ENCODE results near the gene TALDO1. TPM values are rescaled to one million over a fixed set of nuclear protein-coding genes. Genes with fewer than 3 reads are reported as not detected.
A peak's percentile ranks its signal among the peaks of the same experiment; 100 is the strongest.

Gene TALDO1
- total RNA-seq, 1 experiment from 2014 or later, result 268 TPM

- Histone ChIP-seq H3K27ac (ENCODE audit: insufficient read length, low read depth, low read length) (no peak overlapping the region), H3K9me3 (ENCODE audit: control insufficient read depth, low read depth, low read length) (no peaks in the 10 kb centered on the region), H3K14ac (ENCODE audit: insufficient read depth, low read length) (no peak overlapping the region), H3T11ph (ENCODE audit: low read length) (no peak overlapping the region), H3K18ac (ENCODE audit: insufficient read length, low read depth, low read length) (no peak overlapping the region), H4K20me1 (ENCODE audit: control insufficient read depth, insufficient read depth, insufficient read length) (no peaks in the 10 kb centered on the region), H2BK15ac (ENCODE audit: low read depth, low read length) (no peak overlapping the region), H2BK120ac (ENCODE audit: low read depth, low read length, poor library complexity, severe bottlenecking) (no peak overlapping the region), H4K8ac (replicated peaks; ENCODE audit: insufficient read length, low read depth, low read length) (no peak overlapping the region), H3K23ac (ENCODE audit: insufficient read length, low read depth, low read length) (no peak overlapping the region), H3K9ac (ENCODE audit: extremely low read depth, insufficient read length, low read length) (no peak overlapping the region), H2AFZ (ENCODE audit: low read length) (no peak overlapping the region), H3K4ac (ENCODE audit: low read depth, low read length) (no peak overlapping the region), H3K56ac (ENCODE audit: insufficient read length, low read depth, low read length) (no peak overlapping the region), H2BK5ac (ENCODE audit: insufficient read length, low read length) (no peak overlapping the region), H3K4me2 (ENCODE audit: insufficient read depth, insufficient read length, low read length) (peak overlapping the region; percentile 56), H3K79me1 (ENCODE audit: insufficient read depth, low read depth, low read length, poor library complexity, severe bottlenecking) (no peaks in the 10 kb centered on the region), H3K79me2 (ENCODE audit: insufficient read depth, low read length) (no peaks in the 10 kb centered on the region), H4K5ac (ENCODE audit: insufficient read length, low read depth, low read length) (no peak overlapping the region), H3K23me2 (ENCODE audit: insufficient read length, low read depth, low read length, poor library complexity, severe bottlenecking) (peaks cover 11% of the 10 kb centered on the region), H2BK20ac (ENCODE audit: low read depth, low read length, poor library complexity, severe bottlenecking) (no peak overlapping the region), H3K27me3 (ENCODE audit: insufficient read depth, low read length) (no peaks in the 10 kb centered on the region), H2AK5ac (ENCODE audit: insufficient read length, low read length) (no peak overlapping the region), H3K4me1 (ENCODE audit: insufficient read depth, low read length) (no peaks in the 10 kb centered on the region), H2BK12ac (ENCODE audit: insufficient read length, low read depth, low read length) (no peak overlapping the region), H4K91ac (ENCODE audit: insufficient read length, low read depth, low read length) (no peak overlapping the region)
- Mint-ChIP-seq H3K27ac (no peak overlapping the region), H3K4me3 (peak overlapping the region; percentile 64 to 79), H3K36me3 (ENCODE audit: insufficient read depth in 1 of 3, low read depth in 3 of 3) (peaks cover 2 to 8% (median 8%) of the 10 kb centered on the region in 3 experiments; a peak in 5 of 7 replicates), H3K27me3 (ENCODE audit: low read depth) (no peaks in the 10 kb centered on the region), H3K9me3 (no peaks in the 10 kb centered on the region), H3K4me1 (peaks cover 11 to 19% of the 10 kb centered on the region in 2 experiments)
- no CpG with 5 or more reads among the region's 26 CpGs for WGBS (ENCODE audit: extremely low coverage, insufficient read length, low lambda C conversion rate)
- DNase-seq, result no peak
- TF ChIP-seq CTCF (conservative IDR thresholded peaks at IDR 0.05), result no peak
Observed at GRCh38 chr11:803770-804598, 56.7 kb downstream of the TALDO1 start.

All from H9 (cell line).